ENCODE results near the gene CAMK1D.

The CAMK1D gene

GRCh38 chr10:12720217-12720981, 371.1 kb downstream of the CAMK1D start (continued):
- peak; percentile 35 for TF ChIP-seq ZNF335 (tag by site-specific recombination; conservative IDR thresholded peaks at IDR 0.05)
- no peak for TF ChIP-seq ZNF404 (tag by site-specific recombination; IDR thresholded peaks at IDR 0.05)
- no peak for TF ChIP-seq ZNF785 (tag by site-specific recombination; IDR thresholded peaks at IDR 0.05)
- peak; percentile 94 for TF ChIP-seq TRIM28 (IDR thresholded peaks at IDR 0.05; ENCODE audit: borderline replicate concordance, low read length)
- no peak for TF ChIP-seq ZNF792 (tag by site-specific recombination; IDR thresholded peaks at IDR 0.05)
- TF ChIP-seq SCRT2 (tag by site-specific recombination; IDR thresholded peaks at IDR 0.05) = peak; percentile 94
- no peak for TF ChIP-seq ZNF514 (tag by site-specific recombination; IDR thresholded peaks at IDR 0.05)
- TF ChIP-seq ZNF214 (tag by site-specific recombination; IDR thresholded peaks at IDR 0.05; ENCODE audit: borderline replicate concordance) = no peak; the same call in 1 of the 2 replicates
- no peak for TF ChIP-seq ZNF521 (tag by site-specific recombination; IDR thresholded peaks at IDR 0.05)
- TF ChIP-seq ZNF16 (tag by site-specific recombination; IDR thresholded peaks at IDR 0.05; ENCODE audit: low read depth) = no peak
- TF ChIP-seq ZNF596 (tag by site-specific recombination; IDR thresholded peaks at IDR 0.05) = peak; percentile 67; the same call in 1 of the 2 replicates
- no peak for TF ChIP-seq ZNF350 (tag by site-specific recombination; IDR thresholded peaks at IDR 0.05)
- peak; percentile 72 for TF ChIP-seq PRDM10 (tag by site-specific recombination; IDR thresholded peaks at IDR 0.05)
- no peak for TF ChIP-seq ZNF621 (tag by site-specific recombination; IDR thresholded peaks at IDR 0.05)
- peak; percentile 98 for TF ChIP-seq ZNF629 (tag by site-specific recombination; IDR thresholded peaks at IDR 0.05)
- TF ChIP-seq INSM2 (tag by site-specific recombination; IDR thresholded peaks at IDR 0.05) = peak; percentile 99
- TF ChIP-seq SALL2 (tag by site-specific recombination; IDR thresholded peaks at IDR 0.05; ENCODE audit: borderline replicate concordance) = no peak
- TF ChIP-seq YY2 (tag by site-specific recombination; IDR thresholded peaks at IDR 0.05) = no peak
- TF ChIP-seq HOXA7 (CRISPR knock-in tag; IDR thresholded peaks at IDR 0.05; ENCODE audit: borderline replicate concordance) = no peak
- no peak for TF ChIP-seq MYNN (tag by site-specific recombination; IDR thresholded peaks at IDR 0.05; ENCODE audit: borderline replicate concordance)
- no peak for TF ChIP-seq ZNF510 (tag by site-specific recombination; IDR thresholded peaks at IDR 0.05; ENCODE audit: insufficient replicate concordance)
- no peak for TF ChIP-seq ZNF121 (tag by site-specific recombination; IDR thresholded peaks at IDR 0.05)
- no peak for TF ChIP-seq ZNF473 (tag by site-specific recombination; IDR thresholded peaks at IDR 0.05)
- TF ChIP-seq ZNF133 (tag by site-specific recombination; IDR thresholded peaks at IDR 0.05) = no peak
- no peak for TF ChIP-seq ZNF19 (tag by site-specific recombination; IDR thresholded peaks at IDR 0.05; ENCODE audit: low read depth)
- TF ChIP-seq ZNF274 (IDR thresholded peaks at IDR 0.05; ENCODE audit: low read length) = no peak
- TF ChIP-seq ZNF274 (tag by site-specific recombination; IDR thresholded peaks at IDR 0.05; ENCODE audit: borderline replicate concordance) = no peak
- TF ChIP-seq ZSCAN5A (tag by site-specific recombination; IDR thresholded peaks at IDR 0.05) = no peak
- TF ChIP-seq ZNF692 (tag by site-specific recombination; IDR thresholded peaks at IDR 0.05) = peak; percentile 93
- TF ChIP-seq ZBTB1 (tag by site-specific recombination; IDR thresholded peaks at IDR 0.05) = peak; percentile 95
- TF ChIP-seq ZNF18 (tag by site-specific recombination; IDR thresholded peaks at IDR 0.05) = 0 out of 2 replicates have a peak, but pooled peaks have one; percentile 45
- TF ChIP-seq ZNF416 (tag by site-specific recombination; IDR thresholded peaks at IDR 0.05) = no peak

All from HEK293 (cell line).